NCI-H345 treated with DMSO at 0.1 percent for 48 hours (cell line): ENCODE measurements around the gene C14orf119.
A peak's percentile ranks its signal among the peaks of the same experiment; 100 is the strongest.

Experiments
- DNase-seq: peaks from one replicate; lab custom pipeline; 2025; ENCODE audit not compliant: unreplicated experiment; lab: John Stamatoyannopoulos, UW

C14orf119 gene

GRCh38 chr14:23086565-23086964 lies 8.7 kb upstream of the C14orf119 start:
- DNase-seq, result no peak

GRCh38 chr14:23089498-23090253 lies 5.6 kb upstream of the C14orf119 start:
- DNase-seq, result no peak

GRCh38 chr14:23090254-23090636 lies 5.1 kb upstream of the C14orf119 start:
- no peak for DNase-seq

- no peak for DNase-seq
Observed at GRCh38 chr14:23091294-23092225, 3.7 kb upstream of the C14orf119 start.

GRCh38 chr14:23093104-23093503 lies 2.2 kb upstream of the C14orf119 start:
- DNase-seq, result no peak

GRCh38 chr14:23093526-23093925 lies 1.8 kb upstream of the C14orf119 start:
- no peak for DNase-seq

GRCh38 chr14:23093991-23094665 lies 1.2 kb upstream of the C14orf119 start:
- DNase-seq, result no peak

GRCh38 chr14:23094666-23095195 lies 574 bp upstream of the C14orf119 start, which contains the start of gene ACIN1:
Gene ACIN1, minus strand, starts transcription at chr14:23095136. Its CDS starts 24 bp downstream, at chr14:23095112.
- DNase-seq, result no peak

- DNase-seq, result no peak
Observed at GRCh38 chr14:23097786-23098185, 2.5 kb downstream of the C14orf119 start.

- no peak for DNase-seq
Observed at GRCh38 chr14:23099212-23099861, 4.0 kb downstream of the C14orf119 start.

- DNase-seq, result peak; percentile 54
Observed at GRCh38 chr14:23101213-23101970, 6.1 kb downstream of the C14orf119 start.

- DNase-seq, result no peak
Observed at GRCh38 chr14:23101986-23102625, 6.8 kb downstream of the C14orf119 start.

- DNase-seq, result no peak
Observed at GRCh38 chr14:23102801-23103200, 7.5 kb downstream of the C14orf119 start.

GRCh38 chr14:23103581-23103980 lies 8.3 kb downstream of the C14orf119 start:
- DNase-seq, result no peak

- no peak for DNase-seq
Observed at GRCh38 chr14:23104070-23104590, 8.8 kb downstream of the C14orf119 start.

GRCh38 chr14:23104591-23105347 lies 9.5 kb downstream of the C14orf119 start, which contains the start of gene CIROP:
Gene CIROP, minus strand, starts transcription at chr14:23104989. Its CDS starts 69 bp downstream, at chr14:23104920.
- no peak for DNase-seq

GRCh38 chr14:23105348-23105824 lies 10.1 kb downstream of the C14orf119 start:
- no peak for DNase-seq

GRCh38 chr14:23106747-23107045 lies 11.4 kb downstream of the C14orf119 start:
- no peak for DNase-seq
